ENCODE measurements around the gene ARHGEF40.
A peak's percentile ranks its signal among the peaks of the same experiment; 100 is the strongest.

ARHGEF40 gene

GRCh38 chr14:21060614-21061346 lies 9.3 kb upstream of the ARHGEF40 start:
- no peak for DNase-seq

DNA sequence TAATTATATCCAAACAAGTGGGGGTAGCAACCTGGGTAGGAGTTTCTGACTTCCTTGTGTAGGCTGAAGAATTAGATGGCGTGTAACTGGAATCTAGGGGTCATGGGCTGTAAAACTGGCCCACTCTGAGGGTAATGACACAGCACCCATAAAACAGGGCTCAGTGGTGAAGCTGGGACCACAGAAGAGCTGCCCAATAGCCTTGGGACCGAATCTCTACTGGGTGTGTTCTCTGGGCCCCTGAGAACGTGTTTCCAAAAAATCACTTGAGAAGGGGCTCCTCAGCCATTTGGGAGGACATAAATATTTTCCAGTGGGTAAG lies 8.8 kb upstream of the ARHGEF40 start:
- no peak for DNase-seq

GRCh38 chr14:21063479-21063878 lies 6.6 kb upstream of the ARHGEF40 start:
- DNase-seq = no peak

GRCh38 chr14:21066882-21067502 lies 3.1 kb upstream of the ARHGEF40 start:
- no peak for DNase-seq

DNA sequence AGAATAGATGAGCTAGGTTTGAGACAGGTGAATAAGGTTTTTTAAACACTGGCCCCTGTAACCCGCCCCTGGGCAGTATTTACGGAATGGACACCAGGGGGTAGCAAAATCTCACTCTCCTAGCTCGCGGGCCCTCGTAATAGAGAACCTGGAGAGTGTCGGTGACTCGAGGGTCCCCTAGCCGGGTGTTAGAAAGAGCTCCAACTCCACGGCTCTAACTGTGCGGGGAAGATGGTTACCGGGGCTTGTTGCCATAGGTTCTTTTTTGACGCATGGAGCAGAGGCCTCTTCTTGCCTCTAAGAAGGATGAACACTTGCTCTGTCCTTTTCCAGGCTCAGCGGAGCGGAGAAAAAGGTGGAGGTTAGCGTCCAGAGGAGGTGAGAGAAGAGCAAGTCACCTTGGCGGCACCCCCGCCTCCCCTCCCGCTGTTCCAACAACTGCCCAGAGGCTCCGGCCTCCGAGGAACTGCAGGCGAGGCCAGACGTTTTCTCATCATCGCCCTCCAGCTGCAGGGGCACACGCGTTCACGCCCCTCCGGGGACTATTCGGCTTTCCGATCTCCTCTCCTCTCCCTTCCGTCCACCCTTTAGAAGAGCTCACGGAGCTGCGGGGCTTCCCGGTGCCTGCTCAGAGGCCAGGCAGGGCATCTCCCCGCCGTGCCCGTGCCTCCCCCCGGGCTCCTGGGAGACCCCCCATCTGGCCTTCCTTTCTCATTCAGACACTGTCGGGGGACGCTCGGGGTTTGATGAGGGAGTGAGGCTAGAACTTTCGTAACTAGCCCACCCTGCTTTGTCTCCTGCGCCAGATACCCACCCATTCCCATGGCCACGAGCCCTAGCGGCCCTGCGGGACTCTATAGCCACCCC lies 1.4 kb upstream of the ARHGEF40 start:
- DNase-seq = peak; percentile 30

DNA sequence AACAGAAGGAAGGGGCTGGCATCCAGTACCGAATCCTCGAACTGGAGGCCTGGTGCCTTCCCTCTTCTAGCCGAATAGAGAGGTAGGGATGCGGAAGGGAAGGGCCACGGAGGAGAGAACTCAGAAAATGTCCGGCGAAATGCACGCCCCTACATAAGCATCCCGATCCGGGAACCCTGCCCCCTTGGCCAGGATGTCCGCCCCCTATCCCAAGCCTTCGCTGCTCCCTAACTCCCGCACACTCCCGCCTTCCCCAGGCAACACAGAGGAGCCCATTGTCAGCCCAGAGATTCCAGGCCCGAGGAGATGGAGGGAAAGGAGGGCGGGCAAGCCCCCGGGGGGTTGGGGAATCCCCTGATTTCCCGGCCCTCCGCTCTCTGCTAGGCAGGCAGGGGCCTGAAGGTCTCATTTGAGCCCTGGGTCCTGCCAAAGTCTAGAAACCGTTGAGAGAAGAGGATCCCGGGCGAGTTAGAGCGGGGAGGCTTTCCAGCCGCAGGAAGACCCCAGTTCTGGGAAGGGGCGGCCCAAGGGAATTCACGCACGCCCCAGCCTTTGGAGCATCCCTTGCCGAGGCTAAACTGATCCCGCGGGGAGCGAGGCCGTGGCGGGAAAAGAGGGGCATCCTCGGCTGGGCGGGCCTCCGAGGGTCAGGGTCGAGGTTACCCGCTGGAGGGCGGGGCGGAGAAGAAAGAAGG lies 569 bp upstream of the ARHGEF40 start:
- no peak for DNase-seq

GRCh38 chr14:21070610-21071224 lies 613 bp downstream of the ARHGEF40 start:
- no peak for DNase-seq

DNA sequence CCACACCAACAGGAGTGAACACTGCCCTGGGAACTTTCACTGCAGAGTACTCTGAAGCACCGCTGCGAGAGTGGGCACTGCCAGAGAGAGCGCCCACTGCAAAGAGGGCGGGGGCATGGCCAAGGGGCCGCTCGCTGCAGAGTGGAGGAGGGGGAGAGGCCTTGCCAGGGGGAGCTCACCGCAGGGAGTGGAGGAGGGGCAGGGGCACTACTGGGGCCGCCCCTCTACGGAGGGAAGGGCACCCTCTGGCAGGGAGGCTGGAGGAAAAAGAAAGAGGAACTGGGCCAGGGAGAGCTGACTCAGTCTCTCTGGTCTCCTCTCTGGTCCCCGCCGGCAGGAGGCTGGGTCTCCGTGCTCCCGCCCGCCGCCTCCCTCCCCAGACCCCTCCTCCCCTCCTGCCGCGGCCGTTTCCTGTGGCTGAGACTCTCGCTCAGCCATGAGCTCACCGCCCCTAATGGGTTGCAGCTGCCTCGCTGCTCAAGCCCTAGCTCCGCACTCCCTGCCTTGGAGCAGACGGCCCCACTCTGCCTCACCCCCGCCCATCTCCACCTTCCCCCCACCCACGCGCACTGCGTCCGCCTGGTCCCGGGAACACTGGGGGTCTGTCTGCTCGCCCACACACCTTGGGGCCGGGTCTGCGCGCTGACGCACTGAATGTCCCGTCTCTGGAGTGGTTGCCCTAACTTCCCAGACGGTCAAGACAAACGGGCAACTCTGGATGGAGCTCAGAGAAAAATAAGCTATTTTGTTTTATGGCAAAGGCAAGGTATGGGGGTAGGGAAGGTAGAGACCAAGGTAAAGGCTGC lies 1.3 kb downstream of the ARHGEF40 start:
- no peak for DNase-seq

DNA sequence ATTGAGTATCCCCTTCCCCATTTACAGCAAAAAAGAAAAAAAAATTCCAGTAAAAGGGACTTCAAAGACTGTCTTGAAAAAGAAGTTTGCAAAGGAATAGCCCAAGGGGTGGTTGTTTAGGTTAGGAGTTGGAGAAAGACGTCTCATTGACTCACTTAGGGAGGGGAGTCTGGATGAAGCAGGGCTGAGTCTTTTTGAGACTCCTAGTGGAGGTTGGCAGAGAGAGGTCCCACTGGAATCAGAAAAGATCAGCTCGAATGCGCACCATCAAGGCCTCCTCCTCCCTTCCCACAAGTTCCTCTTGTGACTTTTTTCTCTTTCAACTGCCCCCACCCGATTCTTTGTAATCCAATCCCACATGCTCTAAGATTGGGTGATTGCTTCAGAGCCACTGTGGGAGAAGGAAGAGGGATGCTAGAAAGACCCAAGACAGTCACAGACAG lies 1.9 kb downstream of the ARHGEF40 start:
- DNase-seq = no peak

DNA sequence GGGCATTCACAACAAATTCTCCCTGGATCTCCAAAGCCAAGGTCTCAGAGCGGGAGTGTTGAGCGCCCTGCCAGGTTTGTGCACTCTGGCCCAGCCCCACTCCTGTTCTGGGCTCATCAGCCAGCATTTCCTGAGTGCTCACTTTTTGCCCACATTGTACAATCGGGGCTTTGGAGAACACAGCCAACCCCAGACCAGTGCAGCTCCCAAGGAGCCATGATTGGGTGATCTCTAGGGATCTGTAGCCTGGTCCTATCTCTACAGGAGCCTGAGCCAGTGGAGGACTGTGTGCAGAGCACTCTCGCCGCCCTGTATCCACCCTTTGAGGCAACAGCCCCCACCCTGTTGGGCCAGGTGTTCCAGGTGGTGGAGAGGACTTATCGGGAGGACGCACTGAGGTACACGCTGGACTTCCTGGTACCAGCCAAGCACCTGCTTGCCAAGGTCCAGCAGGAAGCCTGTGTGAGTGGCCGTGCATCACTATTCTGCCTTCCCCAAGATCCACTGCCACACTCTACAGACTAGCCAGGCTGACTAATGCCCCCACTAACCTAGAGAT lies 2.8 kb downstream of the ARHGEF40 start:
- no peak for DNase-seq

DNA sequence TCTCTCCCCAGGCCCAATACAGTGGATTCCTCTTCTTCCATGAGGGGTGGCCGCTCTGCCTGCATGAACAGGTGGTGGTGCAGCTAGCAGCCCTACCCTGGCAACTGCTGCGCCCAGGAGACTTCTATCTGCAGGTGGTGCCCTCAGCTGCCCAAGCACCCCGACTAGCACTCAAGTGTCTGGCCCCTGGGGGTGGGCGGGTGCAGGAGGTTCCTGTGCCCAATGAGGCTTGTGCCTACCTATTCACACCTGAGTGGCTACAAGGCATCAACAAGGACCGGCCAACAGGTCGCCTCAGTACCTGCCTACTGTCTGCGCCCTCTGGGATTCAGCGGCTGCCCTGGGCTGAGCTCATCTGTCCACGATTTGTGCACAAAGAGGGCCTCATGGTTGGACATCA lies 3.8 kb downstream of the ARHGEF40 start:
- no peak for DNase-seq

DNA sequence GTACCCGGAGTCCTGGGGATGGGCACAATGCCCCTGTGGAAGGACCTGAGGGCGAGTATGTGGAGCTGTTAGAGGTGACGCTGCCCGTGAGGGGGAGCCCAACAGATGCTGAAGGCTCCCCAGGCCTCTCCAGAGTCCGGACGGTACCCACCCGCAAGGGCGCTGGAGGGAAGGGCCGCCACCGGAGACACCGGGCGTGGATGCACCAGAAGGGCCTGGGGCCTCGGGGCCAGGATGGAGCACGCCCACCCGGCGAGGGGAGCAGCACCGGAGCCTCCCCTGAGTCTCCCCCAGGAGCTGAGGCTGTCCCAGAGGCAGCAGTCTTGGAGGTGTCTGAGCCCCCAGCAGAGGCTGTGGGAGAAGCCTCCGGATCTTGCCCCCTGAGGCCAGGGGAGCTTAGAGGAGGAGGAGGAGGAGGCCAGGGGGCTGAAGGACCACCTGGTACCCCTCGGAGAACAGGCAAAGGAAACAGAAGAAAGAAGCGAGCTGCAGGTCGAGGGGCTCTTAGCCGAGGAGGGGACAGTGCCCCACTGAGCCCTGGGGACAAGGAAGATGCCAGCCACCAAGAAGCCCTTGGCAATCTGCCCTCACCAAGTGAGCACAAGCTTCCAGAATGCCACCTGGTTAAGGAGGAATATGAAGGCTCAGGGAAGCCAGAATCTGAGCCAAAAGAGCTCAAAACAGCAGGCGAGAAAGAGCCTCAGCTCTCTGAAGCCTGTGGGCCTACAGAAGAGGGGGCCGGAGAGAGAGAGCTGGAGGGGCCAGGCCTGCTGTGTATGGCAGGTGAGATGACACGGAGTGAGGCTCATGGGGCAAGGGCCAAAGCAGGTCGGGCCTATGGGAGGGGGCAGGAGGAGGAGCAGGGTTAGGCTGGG lies 4.5 kb downstream of the ARHGEF40 start:
- no peak for DNase-seq

- no peak for DNase-seq
Observed at GRCh38 chr14:21075719-21076437, 5.8 kb downstream of the ARHGEF40 start.

DNA sequence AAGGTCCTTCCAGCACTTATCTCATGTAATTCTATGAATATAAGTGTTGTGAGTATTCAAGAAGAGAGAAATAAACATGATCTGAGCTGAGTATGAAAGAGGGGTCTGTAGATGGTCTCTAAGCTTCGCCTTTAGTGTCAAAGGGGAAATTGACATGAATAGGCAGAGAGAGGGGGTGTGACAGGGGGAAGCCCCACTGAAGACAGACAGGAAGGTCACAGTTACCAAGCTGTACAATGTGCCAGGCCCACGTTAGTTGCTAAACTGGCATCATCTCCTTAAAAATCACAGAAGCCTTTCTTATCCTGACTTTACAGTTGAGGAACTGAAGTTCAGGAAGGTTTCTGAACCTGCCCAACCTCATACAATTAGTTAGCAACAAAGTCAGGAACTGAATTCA lies 7.6 kb downstream of the ARHGEF40 start:
- no peak for DNase-seq

- DNase-seq = no peak
Observed at GRCh38 chr14:21078287-21078686, 8.2 kb downstream of the ARHGEF40 start.

GRCh38 chr14:21078726-21079125 lies 8.6 kb downstream of the ARHGEF40 start:
- DNase-seq = no peak

DNA sequence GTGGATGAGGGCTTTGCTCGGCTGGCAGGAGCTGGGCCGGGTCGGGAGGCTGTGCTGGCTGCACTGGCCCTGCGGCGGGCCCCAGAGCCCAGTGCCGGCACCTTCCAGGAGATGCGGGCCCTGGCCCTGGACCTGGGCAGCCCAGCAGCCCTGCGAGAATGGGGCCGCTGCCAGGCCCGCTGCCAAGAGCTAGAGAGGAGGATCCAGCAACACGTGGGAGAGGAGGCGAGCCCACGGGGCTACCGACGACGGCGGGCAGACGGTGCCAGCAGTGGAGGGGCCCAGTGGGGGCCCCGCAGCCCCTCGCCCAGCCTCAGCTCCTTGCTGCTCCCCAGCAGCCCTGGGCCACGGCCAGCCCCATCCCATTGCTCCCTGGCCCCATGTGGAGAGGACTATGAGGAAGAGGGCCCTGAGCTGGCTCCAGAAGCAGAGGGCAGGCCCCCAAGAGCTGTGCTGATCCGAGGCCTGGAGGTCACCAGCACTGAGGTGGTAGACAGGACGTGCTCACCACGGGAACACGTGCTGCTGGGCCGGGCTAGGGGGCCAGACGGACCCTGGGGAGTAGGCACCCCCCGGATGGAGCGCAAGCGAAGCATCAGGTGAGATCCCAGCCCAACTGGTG lies 11.5 kb downstream of the ARHGEF40 start:
- no peak for DNase-seq

- DNase-seq = no peak
Observed at GRCh38 chr14:21083565-21084325, 13.6 kb downstream of the ARHGEF40 start.

DNA sequence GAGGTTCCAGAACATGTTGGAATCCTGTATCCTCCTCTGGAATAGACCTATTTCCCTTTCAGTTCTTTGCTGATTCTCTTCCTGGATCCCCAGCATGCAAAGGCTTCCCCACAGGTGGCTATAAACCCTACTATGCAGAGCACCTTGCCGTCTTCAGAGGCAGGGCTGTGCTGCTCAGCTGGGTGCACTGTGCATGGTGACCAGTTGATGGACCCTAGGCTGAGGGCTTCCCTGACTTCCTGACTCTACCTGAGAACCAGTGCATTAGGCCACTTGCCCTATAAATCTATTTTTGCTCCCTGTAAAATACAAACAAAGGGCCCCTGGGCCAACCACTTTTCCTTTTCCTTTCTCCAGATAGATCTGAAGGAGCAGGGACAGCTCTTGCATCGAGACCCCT lies 14.3 kb downstream of the ARHGEF40 start:
- DNase-seq = no peak
